Thyroid gland (tissue), 4 donors: ENCODE data around the gene NAV2.

ENCODE experiments used
- POLR2A ChIP-seq, 2 donors: fragments of 450-650 bp; IDR thresholded peaks; one replicate each; pipeline ENCODE4 v1.6.1; 2017; ENCODE audit warnings: antibody characterized with exemption in 2 of 2, mild to moderate bottlenecking in 2 of 2, moderate library complexity in 1 of 2
- TF ChIP-seq, protein P1 (sequence below), 6 experiments: fragments of 200-600 bp in 3 of 6; fragments of 450-650 bp in 3 of 6; sonication (generic) in 3 of 6; IDR thresholded peaks; one replicate each; pipeline ENCODE4 v1.5.1; 2016 to 2019; ENCODE audit warnings: antibody characterized with exemption in 6 of 6, mild to moderate bottlenecking in 2 of 6, inconsistent platforms in 1 of 6, moderate library complexity in 1 of 6

- TF ChIP-seq, protein P1, sequence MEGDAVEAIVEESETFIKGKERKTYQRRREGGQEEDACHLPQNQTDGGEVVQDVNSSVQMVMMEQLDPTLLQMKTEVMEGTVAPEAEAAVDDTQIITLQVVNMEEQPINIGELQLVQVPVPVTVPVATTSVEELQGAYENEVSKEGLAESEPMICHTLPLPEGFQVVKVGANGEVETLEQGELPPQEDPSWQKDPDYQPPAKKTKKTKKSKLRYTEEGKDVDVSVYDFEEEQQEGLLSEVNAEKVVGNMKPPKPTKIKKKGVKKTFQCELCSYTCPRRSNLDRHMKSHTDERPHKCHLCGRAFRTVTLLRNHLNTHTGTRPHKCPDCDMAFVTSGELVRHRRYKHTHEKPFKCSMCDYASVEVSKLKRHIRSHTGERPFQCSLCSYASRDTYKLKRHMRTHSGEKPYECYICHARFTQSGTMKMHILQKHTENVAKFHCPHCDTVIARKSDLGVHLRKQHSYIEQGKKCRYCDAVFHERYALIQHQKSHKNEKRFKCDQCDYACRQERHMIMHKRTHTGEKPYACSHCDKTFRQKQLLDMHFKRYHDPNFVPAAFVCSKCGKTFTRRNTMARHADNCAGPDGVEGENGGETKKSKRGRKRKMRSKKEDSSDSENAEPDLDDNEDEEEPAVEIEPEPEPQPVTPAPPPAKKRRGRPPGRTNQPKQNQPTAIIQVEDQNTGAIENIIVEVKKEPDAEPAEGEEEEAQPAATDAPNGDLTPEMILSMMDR (IDR thresholded peaks at IDR 0.05) = no peak
- TF ChIP-seq POLR2A (IDR thresholded peaks at IDR 0.05) = no peak
Measured at GRCh38 chr11:19686234-19686633, 26.4 kb upstream of the NAV2 start.
